ENCODE measurements around the gene ZNRF2.
A peak's percentile ranks its signal among the peaks of the same experiment; 100 is the strongest.

Gene ZNRF2

DNA sequence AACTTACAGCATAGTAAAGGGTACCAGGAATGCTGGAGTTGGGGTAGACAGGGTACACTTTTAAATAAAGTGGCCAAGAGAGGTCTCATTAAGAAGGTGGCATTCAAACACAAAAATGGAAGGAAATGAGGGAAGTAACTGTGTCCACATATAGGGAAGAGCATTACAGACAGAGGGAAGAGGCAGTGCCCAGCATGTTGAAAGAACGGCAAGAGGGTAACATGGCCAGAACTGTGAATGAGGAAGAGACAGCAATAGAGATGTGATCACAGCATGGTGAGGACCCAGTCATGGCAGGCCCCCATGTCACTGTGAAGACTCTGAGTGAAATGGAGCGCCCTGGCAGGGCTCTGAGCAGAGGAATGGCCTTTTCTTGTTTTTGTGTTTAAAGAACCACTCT is 35.1 kb upstream of the ZNRF2 start:
- no peak for ATAC-seq (ENCODE audit: low read depth)
- Histone ChIP-seq H3K4me3 (ENCODE audit: severe bottlenecking) (no peak overlapping the region), H3K9me3 (ENCODE audit: severe bottlenecking) (no peaks in the 10 kb centered on the region), H3K36me3 (ENCODE audit: low read depth) (no peaks in the 10 kb centered on the region), H3K4me1 (ENCODE audit: insufficient read depth, poor library complexity, severe bottlenecking) (no peaks in the 10 kb centered on the region), H3K27me3 (ENCODE audit: insufficient read depth, poor library complexity, severe bottlenecking) (no peaks in the 10 kb centered on the region), H3K27ac (ENCODE audit: poor library complexity, severe bottlenecking) (no peak overlapping the region)
- DNase-seq (ENCODE audit: low spot score): no peak
- TF ChIP-seq, protein P1, sequence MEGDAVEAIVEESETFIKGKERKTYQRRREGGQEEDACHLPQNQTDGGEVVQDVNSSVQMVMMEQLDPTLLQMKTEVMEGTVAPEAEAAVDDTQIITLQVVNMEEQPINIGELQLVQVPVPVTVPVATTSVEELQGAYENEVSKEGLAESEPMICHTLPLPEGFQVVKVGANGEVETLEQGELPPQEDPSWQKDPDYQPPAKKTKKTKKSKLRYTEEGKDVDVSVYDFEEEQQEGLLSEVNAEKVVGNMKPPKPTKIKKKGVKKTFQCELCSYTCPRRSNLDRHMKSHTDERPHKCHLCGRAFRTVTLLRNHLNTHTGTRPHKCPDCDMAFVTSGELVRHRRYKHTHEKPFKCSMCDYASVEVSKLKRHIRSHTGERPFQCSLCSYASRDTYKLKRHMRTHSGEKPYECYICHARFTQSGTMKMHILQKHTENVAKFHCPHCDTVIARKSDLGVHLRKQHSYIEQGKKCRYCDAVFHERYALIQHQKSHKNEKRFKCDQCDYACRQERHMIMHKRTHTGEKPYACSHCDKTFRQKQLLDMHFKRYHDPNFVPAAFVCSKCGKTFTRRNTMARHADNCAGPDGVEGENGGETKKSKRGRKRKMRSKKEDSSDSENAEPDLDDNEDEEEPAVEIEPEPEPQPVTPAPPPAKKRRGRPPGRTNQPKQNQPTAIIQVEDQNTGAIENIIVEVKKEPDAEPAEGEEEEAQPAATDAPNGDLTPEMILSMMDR (IDR thresholded peaks at IDR 0.05; ENCODE audit: poor library complexity, severe bottlenecking): no peak

DNA sequence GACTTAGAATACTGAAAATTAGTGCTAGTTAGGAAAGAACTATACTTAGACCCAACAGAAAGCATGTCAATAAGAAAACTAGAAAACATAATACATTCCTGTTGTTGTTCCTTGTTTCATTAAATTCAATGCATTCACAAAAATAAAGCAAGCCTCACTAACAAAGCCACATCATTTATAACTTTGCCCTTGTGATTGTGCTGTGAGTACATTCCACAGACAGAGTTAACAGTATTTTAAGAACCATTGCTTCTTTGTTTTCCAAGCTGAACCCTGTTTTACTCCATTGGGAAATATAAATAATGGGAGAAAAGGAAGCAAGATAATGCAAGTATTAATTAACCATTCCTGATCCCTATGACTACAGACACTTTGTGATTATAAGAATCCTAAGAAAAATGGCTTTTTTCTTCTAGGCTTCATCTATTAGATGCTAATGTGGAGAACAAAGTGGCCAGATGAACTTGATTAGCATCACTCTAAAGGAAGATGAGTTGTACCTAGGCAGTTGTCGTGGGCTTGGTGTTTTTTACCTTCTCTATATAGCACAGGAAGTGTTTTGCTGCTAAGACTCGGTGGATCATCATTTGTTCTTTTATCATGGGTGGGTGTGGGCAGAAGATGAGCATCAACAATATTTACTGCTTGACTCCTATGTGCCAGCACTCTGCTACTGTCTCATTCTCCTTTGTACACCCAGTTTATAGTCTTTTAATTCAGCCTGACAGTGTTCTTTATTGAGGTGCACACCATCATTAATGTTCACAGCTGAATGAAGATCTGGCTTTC is 34.2 kb upstream of the ZNRF2 start:
- no peak overlapping the region for H3K4me3 ChIP-seq (ENCODE audit: severe bottlenecking)
- no peaks in the 10 kb centered on the region for H3K27me3 ChIP-seq (ENCODE audit: insufficient read depth, poor library complexity, severe bottlenecking)
- TF ChIP-seq, protein P1 (IDR thresholded peaks at IDR 0.05; ENCODE audit: poor library complexity, severe bottlenecking): no peak
- ATAC-seq (ENCODE audit: low read depth) (no peak), DNase-seq (ENCODE audit: low spot score) (no peak)
- H3K36me3 ChIP-seq (ENCODE audit: low read depth): no peaks in the 10 kb centered on the region
- H3K27ac ChIP-seq (ENCODE audit: poor library complexity, severe bottlenecking): no peak overlapping the region
- no peaks in the 10 kb centered on the region for H3K4me1 ChIP-seq (ENCODE audit: insufficient read depth, poor library complexity, severe bottlenecking)
- no peaks in the 10 kb centered on the region for H3K9me3 ChIP-seq (ENCODE audit: severe bottlenecking)

DNA sequence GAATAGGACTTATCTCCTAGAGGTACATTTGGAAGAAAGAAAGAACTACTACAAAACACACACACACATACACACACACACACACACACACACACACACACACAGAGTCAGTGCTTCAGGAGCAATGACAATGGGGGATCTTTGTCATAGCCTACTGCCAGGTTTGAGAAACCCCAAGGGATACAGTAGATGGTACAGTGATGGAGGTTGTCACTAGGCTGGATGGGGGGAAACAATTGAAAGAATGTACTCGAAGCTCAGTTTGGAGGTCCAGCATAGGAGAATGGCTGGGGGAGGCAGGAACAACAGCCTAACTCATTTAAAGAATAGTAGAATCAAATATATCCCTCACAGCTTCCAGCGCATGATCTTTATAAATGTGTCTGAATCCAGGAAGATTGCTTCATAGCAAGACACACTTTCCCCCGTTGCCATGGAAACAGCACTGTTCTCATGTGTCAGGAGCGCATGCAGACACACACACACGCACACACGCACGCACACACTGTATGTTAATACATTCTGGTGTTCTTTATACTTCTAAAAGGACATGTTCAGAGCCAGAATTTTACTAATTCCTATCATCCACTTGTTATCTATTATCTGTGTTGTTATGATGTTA is 32.6 kb upstream of the ZNRF2 start:
- no peak for DNase-seq (ENCODE audit: low spot score)

DNA sequence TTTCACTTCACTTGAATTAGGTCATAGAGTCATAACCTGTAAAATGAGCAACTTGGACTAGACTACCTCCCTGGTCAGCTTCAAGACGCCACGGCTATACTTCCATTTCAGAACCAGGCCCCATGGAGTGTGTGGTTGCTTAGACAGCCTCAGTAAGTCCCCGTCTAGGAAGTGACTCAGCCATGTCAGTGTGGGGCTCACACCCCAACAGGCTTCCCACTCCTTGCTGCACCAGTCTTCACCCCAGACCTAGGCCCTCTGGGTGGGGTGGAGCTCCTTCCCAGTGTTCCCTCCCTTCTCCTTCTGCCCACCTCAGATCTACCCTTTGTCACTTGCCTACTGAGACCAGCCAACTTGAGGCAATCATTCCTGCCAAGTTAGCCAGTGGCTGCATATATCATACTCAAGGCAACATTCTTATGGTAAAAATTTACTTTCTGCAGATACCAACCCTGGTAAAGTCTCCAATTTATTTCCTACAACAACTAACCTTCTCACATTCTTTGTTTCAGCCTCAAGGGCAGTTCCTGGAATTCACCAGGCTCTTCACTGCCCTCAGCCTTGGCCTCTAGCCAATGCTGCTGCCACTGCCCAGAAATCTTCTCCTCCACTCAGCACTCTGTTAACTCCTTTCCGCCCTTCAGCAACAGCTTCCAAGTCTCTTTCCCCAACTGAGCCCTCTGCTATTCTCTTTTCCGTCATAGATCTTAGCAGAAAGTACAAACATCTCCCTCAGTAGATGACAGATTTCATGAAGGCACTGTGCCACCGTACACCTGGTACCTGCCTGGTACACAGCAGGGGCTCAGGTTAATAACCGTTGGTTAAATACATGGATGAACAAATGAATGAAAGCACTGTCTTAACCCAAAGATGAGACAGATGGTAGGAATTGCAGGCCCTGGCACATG is 31.3 kb upstream of the ZNRF2 start:
- H3K4me1 ChIP-seq (ENCODE audit: insufficient read depth, poor library complexity, severe bottlenecking): no peaks in the 10 kb centered on the region
- H3K27me3 ChIP-seq (ENCODE audit: insufficient read depth, poor library complexity, severe bottlenecking): no peaks in the 10 kb centered on the region
- H3K9me3 ChIP-seq (ENCODE audit: severe bottlenecking): no peaks in the 10 kb centered on the region
- H3K27ac ChIP-seq (ENCODE audit: poor library complexity, severe bottlenecking): no peak overlapping the region
- no peaks in the 10 kb centered on the region for H3K36me3 ChIP-seq (ENCODE audit: low read depth)
- H3K4me3 ChIP-seq (ENCODE audit: severe bottlenecking): no peak overlapping the region
- TF ChIP-seq, protein P1 (IDR thresholded peaks at IDR 0.05; ENCODE audit: poor library complexity, severe bottlenecking): no peak
- ATAC-seq (ENCODE audit: low read depth) (peak; percentile 50; the same call in 2 of the 3 replicates), DNase-seq (ENCODE audit: low spot score) (no peak)

More for the DNA sequence above, 32.6 kb upstream of the ZNRF2 start:
- TF ChIP-seq, protein P1 (IDR thresholded peaks at IDR 0.05; ENCODE audit: poor library complexity, severe bottlenecking): no peak
- no peaks in the 10 kb centered on the region for H3K27me3 ChIP-seq (ENCODE audit: insufficient read depth, poor library complexity, severe bottlenecking)
- no peak for ATAC-seq (ENCODE audit: low read depth)
- no peaks in the 10 kb centered on the region for H3K4me1 ChIP-seq (ENCODE audit: insufficient read depth, poor library complexity, severe bottlenecking)
- H3K36me3 ChIP-seq (ENCODE audit: low read depth): no peaks in the 10 kb centered on the region
- no peak overlapping the region for H3K27ac ChIP-seq (ENCODE audit: poor library complexity, severe bottlenecking)
- no peak overlapping the region for H3K4me3 ChIP-seq (ENCODE audit: severe bottlenecking)
- no peaks in the 10 kb centered on the region for H3K9me3 ChIP-seq (ENCODE audit: severe bottlenecking)
